Iris pigment epithelial cell (primary cell): Measurements from ENCODE around the gene BMP7.
"Not testable (repeated sequence)": the region's sequence is repeated elsewhere in the genome, so short reads cannot be mapped to it uniquely, and the experiment has no call there.

Experiments
- DNase-seq: peaks from one replicate; pipeline ENCODE4 v3.0.0-alpha.2; 2011; ENCODE audit warnings: low read depth

The BMP7 gene

DNA sequence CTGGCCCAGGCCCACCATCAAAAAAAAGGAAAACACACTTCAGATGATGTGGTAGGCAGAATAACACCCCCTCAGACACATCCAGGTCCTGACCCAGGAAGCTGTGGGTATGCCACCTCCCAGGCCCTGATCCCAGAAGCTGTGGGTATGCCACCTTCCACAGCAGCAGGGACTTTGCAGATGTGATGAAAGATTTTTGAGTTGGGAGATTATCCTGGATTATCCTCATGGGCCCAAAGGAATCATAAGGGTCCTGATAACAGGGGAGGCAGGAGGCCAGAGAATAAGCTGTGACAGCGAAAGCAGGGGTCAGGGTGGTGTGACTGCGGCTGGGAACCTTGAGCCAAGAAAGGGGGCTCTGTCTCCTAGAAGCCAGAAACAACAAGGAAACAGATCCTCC lies 55.0 kb downstream of the BMP7 start:
- no peak for DNase-seq

DNA sequence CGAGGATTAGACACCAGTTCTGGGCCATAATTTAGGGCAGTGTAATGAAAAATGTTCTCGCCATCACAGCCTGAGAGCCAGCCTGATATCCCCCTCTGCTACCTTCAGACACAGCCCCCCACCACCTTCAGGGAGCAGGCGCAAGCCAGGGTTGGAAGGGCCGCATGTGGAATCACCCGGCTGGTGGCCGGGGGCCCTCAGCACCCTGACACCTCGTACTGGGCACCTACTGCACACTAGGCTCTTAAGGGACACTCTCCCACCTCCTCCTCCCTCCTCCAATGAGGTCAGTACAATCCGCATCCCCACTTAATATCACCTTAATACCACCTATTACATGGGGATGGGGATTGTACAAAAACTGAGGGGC lies 55.5 kb downstream of the BMP7 start:
- DNase-seq = no peak

DNA sequence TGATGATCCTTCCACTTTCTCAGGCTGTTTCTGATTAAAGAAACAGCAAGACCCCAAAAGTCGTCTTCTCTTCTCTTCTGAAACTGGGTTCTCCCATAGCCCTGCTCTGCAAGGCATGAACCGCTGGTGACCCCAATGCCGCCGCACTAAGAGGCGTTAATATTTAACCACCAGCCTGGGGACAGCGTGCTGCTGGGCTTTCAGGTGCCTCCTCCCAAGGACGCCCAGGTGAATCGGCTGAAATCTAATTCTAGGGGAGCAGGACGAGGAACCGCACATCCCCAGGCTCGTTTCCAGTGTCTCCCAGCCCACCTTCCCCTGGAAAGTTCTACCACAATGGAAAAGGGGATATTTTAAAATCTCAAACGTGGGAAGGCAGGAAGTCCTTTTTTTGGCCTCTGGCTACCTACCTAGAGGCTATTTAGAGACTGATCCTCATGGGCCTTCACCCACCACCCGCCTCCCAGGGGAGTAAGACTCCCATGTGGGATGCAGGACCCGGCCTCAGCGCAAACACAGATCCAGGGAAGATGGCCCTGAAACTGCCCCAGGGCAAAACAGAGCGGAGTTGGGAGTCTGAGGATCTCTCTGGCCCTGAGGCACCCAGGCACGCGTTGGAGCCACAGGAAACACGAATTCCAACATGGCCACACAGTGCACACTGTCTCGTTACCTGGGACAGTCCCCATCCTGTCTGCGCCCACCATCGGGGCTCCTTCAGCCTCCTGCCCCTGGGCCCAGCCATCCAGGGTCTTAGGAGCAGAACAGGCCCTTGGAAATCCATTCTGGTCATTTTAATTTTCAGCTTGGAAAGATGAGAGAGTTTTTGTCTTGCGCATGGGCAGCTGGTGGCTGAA lies 56.2 kb downstream of the BMP7 start:
- DNase-seq = no peak

DNA sequence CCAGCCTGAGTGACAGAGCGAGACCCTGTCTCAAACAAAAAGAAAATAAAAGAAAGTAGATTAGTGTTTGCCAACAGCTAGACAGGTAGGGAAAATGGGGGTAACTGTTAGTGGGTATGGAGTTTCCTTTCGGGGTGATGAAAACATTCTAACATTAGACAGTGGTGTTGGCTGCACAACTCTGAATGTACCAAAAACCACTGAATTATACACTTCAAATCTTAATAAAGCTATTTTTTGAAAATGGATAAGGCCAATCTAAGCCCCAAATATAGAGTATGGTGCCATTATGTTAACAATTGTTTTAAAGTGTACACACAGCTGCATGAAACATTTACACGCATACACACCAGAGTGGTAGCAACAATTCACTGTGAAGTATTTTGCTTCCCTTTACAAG lies 57.0 kb downstream of the BMP7 start:
- DNase-seq = no peak

DNA sequence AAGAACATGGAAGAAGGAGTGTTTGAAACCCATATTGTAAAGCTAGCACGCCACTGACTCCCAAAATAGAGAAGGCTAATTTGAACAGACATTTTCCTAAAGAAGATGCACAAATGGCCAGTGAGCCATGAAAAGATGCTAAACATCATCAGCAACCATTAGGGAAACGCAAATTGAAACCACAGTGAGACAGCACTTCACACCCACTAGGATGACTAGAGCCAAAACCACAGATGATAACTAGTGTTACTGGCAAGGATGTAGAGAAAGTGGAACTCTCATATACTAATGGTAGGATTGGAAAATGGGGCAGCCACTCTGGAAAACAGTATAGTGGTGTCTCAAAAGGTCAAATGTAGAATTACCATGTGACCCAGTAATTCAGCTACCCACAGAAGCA lies 58.2 kb downstream of the BMP7 start:
- no peak for DNase-seq

DNA sequence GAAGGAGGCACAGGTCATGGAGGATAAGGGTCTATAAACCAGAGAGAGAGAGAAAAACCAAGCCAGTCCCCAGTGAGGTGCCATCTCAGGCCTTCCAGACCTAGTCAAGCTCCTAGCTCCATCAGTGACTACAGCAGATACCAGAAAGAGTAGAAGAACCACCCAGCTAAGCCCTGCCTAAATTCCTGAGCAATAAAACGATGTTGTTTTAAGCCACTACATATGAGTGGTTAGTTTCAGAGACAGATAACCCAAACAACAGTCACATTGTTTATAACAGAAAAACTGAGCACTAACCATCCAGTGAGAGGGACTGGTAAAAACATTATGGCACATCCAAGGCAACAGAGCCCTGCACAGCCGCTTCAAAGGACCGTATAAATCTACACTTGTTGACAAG lies 59.2 kb downstream of the BMP7 start:
- DNase-seq = no peak

DNA sequence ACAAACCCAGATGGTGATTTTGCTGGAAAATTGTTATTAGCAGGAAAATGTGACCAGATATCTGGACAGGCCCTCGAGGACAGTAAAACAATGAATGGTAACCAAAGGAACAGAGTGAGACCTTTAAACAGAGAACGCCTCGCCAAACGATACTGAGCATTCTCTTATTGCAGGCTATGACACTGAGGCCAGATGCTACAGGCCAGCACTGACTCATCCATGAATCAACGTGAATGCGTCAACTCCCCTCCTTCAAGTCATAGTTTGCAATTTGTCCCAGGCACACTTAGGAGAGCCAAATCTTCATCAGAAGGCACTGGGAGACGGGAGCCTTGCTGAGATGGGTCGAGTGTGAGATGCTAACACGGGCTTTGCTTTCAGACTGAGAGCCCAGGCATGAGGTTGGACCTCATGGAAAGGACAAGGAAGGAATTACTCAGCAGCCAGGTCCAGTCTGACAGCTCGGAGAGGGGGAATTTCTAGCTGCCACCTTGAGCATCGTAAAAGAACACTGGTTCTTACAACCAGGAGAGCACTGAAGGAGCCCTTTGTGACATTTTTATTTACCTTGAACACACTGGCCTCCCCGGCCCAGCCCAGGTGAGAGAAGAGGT lies 60.7 kb downstream of the BMP7 start:
- DNase-seq = peak; percentile 14

DNA sequence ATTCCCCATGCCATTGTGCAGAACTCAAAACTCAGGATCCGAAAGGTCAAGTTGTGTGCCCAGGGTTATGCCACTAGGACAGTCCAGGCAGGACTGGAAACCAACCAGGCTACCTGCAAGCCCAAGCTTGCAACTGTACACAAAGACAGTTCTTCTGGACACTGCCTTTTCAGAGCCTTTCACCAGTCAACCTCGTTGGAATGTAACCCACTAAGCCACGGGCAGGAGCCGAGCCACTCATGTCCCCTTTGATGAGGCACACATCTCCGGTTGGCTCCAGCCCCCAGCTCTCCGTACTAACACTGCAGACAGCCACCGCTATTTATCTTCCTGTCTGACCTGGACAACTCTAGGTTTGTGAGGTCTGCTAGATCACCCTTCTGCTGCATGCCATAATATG lies 62.5 kb downstream of the BMP7 start:
- no peak for DNase-seq

DNA sequence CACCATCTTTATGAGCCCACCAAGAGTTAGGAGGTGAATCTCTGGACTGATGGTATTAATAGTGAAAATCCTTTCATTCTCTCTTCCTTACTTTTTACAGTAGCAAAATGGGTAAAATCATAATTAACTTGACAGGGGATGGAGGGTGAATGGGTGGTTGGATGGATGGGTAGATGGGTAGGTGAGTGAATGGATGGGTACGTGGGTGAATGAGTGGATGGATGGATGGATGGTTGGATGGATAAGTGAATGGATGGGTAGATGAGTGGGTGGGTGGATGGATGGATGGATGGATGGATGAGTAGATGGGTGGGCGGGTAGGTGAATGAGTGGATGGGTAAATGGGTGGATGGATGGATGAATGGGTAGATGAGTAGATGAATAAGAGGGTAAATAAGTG lies 63.2 kb downstream of the BMP7 start:
- DNase-seq = no peak

DNA sequence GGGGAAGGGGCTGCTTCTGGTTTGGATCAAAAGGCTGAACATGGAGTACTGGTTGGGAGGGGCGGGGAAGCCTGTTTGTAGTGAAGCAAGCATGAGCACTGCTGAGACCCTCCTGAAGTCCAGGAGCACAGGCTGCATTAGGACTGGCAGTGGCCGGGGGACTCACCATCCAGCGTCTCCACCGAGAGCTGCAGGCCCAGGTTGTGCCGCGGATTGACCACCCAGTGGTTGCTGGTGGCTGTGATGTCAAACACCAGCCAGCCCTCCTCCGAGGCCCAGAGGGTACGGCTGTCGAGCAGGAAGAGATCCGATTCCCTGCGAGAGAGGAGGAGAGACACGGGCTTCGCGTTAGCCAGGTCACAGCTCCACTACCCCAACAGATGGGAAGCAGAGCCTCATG lies 64.1 kb downstream of the BMP7 start:
- DNase-seq = no peak

DNA sequence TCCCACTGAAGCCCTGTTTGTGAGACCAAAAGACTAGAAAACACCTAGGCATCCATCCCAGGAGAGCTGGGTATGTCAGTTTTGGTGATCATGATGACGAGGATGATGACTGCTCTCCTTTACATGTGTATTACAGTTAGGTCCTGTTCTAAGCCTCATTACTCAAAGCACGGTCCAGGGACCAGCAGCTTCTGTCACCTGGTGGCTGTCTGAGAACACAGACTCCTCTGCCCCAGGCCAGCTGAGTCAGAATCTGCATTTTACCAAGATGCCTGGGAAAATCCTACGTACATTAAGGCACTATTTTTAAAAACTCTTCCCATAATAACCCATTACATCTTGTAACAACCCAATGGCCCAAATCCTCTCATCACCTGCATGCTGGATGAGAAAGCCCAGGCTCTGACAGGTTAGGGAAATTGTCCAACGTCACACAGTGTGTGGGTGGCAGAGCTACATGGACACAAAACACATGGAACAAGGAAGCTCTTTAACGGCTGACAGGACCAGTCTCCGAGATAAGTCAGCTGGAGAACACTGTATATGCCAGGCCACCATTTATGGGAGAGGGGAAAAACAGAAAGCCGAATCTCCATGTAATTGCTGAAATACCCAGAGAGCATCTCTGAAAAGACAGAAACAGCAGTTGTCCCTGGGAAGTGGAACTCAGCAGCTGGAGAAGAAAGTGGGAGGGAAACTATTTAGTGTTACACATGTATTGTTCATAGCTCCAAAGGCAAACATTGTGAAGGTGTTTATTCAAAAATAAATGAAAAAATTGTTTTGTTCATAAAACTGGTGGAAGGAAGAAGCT lies 65.4 kb downstream of the BMP7 start:
- no peak for DNase-seq

DNA sequence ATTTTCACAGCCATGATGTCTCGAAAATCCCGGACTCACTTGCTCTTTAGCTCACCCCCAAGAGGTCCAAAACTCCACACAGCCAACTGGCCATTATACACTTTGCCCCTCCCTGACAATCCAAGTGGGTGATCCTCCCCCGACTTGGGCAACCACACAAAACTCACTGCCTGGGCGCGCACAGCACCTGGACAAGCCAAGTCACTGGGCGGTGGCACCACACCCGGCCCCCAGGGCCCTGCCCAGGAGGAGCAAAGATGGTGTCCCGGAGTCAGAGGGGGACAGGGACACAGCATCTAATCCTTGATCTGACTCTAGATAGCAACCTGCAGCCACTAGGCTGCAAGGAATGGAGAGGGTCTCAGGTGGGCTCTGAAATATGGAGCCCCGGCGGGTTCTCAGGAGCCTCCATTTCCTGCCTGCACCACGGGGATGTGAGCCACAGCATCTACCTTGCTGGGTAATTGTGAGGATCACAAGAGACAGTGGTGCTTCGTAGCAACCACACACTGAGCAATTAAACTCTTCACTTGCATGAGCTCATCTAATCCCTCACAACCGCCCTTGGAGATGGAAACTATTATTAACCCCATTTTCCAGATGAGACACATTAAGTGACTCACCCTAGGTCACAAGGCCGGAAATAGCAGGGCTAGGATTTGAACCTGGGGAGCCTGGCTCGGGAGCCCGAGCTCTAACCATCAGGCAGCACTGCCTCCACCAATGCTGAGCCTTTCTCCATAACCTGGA lies 66.6 kb downstream of the BMP7 start:
- no peak for DNase-seq

DNA sequence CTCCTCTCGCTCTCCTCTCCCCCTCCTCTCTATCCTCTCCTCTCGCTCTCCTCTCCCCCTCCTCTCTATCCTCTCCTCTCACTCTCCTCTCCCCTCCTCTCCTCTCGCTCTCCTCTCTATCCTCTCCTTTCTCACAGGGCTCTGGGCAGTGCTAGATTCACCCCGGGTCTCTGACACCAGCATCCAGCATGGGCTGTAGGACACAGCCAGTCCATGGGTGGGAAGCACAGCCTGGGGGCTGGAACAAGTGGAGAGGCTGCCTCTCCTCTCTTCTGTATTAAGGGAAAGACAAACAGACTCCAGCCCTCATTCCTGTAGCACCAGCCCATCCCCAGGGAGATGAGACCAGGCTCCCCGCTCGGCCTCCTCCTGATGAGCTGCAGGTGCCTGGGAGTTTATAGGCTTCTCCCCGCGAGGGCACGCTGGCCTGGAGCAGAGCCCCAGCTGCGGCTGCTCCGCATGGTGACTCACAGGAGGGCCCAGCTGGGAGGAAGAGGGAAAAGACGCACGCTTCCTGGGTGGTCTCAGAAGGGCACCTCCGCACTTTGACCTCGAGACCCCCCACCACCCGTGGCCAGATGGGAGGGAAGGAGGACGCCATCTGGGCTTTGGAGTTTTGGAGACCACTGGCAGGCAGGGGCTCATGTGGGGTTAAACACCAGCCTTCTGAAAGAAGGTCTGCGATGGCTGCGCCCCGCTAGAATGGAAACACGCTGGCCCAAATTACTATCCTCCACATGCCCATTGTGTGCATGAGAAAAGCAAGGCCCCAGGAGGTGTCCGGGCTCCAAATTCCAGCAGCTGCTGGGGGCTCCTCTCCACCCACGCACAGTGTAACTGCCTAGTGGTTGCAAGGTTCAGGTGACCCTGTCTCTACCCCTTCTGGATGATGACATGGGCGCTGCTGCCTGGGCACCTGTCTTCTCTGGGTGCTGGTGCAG lies 68.0 kb downstream of the BMP7 start:
- no peak for DNase-seq

DNA sequence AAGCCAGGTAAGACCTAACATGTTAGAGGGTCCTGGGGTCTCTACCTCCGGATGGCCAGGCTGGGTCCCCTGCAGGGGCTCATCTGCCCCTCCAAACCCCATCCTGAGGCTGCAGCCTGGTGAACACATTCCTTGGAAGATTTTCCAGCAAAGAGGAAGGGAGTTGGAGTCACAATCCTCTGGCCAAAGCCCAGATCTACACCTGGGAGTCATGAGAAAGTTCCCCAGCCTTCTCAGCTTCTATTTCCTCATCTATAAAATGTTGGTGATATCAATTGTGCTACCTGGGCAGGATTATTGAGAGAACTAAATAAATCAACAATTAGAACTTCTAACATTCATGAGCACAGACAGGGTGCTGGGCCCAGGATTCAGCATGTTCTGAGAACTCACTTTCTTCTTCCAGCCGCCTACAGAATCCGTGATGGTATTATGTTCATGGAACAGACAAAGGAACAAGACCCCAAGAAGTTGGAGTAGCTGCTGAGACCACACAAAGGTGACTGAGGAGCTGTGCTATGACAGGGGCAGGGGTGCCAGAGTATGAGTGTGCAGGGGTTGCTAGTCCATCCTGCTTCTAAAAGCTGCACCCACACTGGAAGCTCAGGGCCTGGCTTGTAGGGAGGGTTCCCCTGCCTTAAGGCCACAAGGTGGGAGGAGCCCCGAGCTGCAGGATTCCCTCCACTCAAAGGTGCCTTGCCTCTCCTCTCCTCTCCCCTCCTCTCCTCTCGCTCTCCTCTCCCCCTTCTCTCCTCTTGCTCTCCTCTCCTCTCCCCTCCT lies 68.9 kb downstream of the BMP7 start:
- DNase-seq = no peak

DNA sequence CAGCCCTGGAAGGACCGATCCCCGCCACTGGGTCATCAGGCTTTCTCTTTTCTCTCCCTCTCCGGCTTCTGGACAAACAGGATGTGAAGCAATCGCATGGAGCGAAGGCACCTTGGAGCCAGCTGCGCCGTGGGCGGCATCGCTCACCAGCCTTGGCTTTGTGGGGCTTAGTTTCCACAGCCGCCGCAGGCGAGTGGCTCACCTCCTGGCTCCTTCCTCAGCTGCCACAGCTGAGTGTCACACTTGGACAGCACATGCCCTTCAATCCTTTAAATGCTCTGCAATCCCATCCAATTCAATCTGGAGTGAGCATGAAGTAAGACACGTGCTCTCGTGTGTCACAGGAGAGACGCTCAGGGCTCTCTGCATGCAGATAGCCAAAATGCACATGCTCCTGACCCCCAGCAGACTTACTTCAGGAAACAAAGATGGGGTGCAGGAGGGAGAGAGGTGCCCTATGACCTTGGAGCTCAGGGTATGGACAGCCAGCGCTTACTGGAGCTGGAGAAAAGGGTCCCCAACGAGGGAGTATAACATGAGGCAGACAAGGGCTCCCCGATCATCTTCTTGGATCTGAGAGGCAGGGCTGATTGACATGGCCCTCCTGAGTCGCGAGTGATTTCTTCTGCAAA lies 70.9 kb downstream of the BMP7 start:
- no peak for DNase-seq

DNA sequence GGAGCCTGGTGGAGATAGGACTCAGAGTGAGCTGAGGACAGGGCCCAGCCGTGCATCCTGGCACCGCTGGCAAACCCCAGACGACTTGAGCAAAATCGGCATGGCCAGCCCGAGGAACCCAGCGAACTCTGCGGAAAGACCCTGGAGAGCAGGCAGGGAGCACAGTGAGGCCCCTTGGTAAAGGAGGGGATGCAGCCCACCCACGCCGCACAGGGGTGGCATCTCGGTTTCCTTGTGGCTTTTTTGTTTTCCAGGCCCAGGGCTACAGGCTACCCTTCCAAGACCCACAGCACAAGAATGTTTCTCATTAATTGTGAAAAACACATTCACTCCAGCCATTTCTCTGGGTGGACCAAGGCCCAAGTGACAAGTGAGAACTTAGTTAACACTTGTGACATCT lies 71.4 kb downstream of the BMP7 start:
- no peak for DNase-seq

DNA sequence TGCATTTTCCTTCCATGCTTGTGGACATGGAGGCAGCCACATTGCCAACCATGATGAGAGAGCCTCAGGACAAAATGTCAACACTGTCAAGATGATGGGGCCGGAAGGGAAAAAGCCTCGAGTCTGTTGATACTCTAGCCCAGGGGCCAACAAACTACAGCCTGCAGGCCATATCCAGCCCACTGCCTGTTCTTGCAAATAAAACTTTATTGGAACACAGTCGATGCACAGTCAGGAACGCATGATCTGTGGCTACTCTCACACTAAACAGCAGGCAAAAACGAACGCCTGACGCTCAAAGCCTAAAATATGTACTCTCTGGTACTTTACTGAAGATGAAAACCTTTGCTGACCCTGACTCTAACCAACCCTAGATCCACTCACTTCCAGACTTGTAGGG lies 72.3 kb downstream of the BMP7 start:
- no peak for DNase-seq

DNA sequence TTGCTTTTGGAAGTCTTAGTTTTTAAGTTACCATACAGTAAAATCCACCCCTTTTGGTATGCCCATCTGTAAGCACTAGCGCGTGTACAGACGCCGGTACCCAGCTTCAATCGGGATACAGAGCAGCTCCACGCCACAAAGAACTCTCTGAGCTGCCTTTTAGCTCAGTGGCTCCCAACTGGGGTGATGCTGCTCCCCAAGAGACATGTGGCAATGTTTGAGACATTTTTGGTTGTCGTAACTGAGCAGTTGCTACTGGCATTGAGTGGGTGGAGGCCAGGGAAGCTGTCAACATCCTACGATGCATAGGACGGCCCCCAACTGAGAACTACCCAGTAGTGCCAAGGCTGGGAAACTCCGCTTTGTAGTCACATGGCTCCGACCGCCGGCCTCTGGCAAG lies 73.3 kb downstream of the BMP7 start:
- DNase-seq = no peak

DNA sequence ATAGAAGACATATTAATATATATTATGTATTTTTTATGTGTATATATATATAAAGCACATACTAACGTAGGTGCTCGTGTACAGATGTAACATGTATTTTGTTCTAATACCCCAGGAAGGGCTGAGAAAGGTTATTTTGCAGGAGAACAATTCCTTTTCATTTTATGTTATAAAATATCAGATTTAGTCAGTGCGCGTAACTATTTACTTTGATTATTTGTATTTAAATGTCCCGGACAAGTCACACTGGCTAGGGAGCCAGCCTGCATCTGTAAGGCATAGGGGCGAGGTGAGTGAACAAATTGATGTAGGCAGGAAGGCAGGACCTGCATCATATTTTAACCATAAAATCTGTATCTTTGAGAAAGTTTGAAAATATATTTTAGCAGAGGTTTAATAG lies 74.1 kb downstream of the BMP7 start:
- DNase-seq = no peak

DNA sequence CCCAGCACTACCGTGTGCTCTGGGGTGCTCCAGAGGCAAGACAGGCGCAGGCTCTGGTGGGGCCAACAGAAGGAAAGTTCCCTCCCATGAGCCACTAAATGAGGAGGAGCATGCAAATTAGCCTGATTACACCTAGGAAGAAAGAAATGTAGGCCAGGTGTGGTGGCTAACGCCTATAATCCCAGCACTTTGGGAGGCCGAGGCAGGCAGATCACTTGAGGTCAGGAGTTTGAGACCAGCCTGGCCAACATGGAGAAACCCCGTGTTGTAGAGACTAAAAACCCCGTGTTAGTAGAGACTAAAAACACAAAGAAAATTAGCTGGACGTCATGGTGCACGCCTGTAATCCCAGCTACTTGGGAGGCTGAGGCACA lies 75.2 kb downstream of the BMP7 start:
- DNase-seq = not testable (repeated sequence)
